Spleen (tissue), 7 donors: ENCODE results near the gene ZBTB32.

ENCODE experiments used
- CTCF ChIP-seq, 11 experiments: fragments of 200-600 bp in 7 of 11; fragments of 450-650 bp in 4 of 11; sonication (generic) in 4 of 11; IDR thresholded peaks in 8 of 11; conservative IDR thresholded peaks in 3 of 11; 1 replicate in 7 of 11; 2 replicates in 4 of 11; pipeline versions ENCODE4 v1.4.0 to v1.8.0; 2016 to 2021; ENCODE audit warnings: antibody characterized with exemption in 11 of 11, inconsistent platforms in 4 of 11, mild to moderate bottlenecking in 1 of 11
- POLR2AphosphoS5 ChIP-seq, 3 donors: sonication (generic); formaldehyde crosslinking; IDR thresholded peaks; one replicate each; pipeline ENCODE4 v1.5.1; 2017; ENCODE audit warnings: antibody characterized with exemption in 3 of 3
- donor health status: DM: no; HTN: no; CAD: no; lungs with moderate emphysema.
- donor health status: DM: no; HTN: no; CAD: no.
- donor health status: DM: no; HTN: no; CAD: no.

GRCh38 chr19:35712567-35713505, 8.5 kb downstream of the ZBTB32 start:
- TF ChIP-seq CTCF (IDR thresholded peaks at IDR 0.05 in 8 of 11, conservative IDR thresholded peaks at IDR 0.05 in 3 of 11) (no peak), POLR2AphosphoS5 (IDR thresholded peaks at IDR 0.05) (peak in 1 of 3 donors; percentile 54)
